ENCODE results near the gene RFX3.

RFX3 gene

DNA sequence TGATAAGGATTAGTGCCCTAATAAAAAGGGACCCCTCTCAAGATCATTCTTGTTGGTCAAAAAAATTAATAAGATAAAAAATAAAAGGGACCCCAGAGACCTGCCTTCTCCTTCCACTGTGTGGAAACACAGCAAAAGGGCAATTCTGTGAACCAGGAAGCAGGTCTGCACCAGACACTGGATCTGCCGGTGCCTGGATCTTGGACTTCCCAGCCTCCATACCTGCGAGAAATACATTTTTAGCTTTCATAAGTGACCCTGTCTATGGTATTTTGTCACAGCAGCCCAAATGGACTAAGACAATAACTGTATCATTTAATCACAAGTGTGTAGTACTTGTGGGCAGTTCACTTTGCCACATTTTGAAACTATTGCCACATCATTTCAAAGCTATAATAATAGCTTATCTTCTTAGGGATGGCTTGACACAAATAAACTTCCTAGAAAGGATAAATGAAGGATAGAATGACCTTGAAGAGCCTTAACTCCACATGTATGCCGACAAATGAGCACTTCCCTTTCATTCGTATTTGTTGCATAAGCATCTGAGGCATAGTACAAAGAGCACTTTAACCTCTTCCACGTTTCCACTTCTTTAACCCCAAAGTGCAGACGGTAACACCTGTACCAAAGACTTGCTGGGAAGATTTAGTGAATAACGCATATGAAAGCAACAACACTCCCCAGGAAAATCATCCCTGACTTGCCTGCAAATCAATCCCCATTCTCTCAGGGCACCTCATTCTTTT is 336.5 kb downstream of the RFX3 start:
- H3K27ac ChIP-seq (ENCODE audit: extremely low read depth, low read depth, low read length) = no peak overlapping the region
- H3K4me1 ChIP-seq (ENCODE audit: control insufficient read depth, insufficient read depth, low read length) = no peaks in the 10 kb centered on the region
- H3K36me3 ChIP-seq (ENCODE audit: control insufficient read depth in 2 of 2, insufficient read depth in 1 of 2, low read length in 2 of 2) = no peaks in the 10 kb centered on the region
- no peak for TF ChIP-seq ZNF335 (tag by site-specific recombination; conservative IDR thresholded peaks at IDR 0.05)
- TF ChIP-seq, protein P1, sequence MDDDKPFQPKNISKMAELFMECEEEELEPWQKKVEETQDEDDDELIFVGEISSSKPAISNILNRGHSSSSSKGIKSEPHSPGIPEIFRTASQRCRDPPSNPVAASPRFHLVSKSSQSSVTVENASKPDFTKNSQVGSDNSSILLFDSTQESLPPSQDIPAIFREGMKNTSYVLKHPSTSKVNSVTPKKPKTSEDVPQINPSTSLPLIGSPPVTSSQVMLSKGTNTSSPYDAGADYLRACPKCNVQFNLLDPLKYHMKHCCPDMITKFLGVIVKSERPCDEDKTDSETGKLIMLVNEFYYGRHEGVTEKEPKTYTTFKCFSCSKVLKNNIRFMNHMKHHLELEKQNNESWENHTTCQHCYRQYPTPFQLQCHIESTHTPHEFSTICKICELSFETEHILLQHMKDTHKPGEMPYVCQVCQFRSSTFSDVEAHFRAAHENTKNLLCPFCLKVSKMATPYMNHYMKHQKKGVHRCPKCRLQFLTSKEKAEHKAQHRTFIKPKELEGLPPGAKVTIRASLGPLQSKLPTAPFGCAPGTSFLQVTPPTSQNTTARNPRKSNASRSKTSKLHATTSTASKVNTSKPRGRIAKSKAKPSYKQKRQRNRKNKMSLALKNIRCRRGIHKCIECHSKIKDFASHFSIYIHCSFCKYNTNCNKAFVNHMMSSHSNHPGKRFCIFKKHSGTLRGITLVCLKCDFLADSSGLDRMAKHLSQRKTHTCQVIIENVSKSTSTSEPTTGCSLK (tag by site-specific recombination; IDR thresholded peaks at IDR 0.05) = no peak
- TF ChIP-seq ZNF529 (tag by site-specific recombination; IDR thresholded peaks at IDR 0.05; ENCODE audit: insufficient replicate concordance) = no peak
- no peak for TF ChIP-seq KLF7 (tag by site-specific recombination; IDR thresholded peaks at IDR 0.05; ENCODE audit: borderline replicate concordance)
- no peak for TF ChIP-seq YY2 (tag by site-specific recombination; IDR thresholded peaks at IDR 0.05)
- no peak for TF ChIP-seq IKZF3 (tag by site-specific recombination; IDR thresholded peaks at IDR 0.05)
- TF ChIP-seq ZNF175 (tag by site-specific recombination; IDR thresholded peaks at IDR 0.05) = no peak
- no peak for TF ChIP-seq ZNF600 (tag by site-specific recombination; IDR thresholded peaks at IDR 0.05)
- TF ChIP-seq PRDM4 (tag by site-specific recombination; IDR thresholded peaks at IDR 0.05) = no peak
- no peak for TF ChIP-seq ZNF501 (tag by site-specific recombination; IDR thresholded peaks at IDR 0.05)
- TF ChIP-seq, protein P2, sequence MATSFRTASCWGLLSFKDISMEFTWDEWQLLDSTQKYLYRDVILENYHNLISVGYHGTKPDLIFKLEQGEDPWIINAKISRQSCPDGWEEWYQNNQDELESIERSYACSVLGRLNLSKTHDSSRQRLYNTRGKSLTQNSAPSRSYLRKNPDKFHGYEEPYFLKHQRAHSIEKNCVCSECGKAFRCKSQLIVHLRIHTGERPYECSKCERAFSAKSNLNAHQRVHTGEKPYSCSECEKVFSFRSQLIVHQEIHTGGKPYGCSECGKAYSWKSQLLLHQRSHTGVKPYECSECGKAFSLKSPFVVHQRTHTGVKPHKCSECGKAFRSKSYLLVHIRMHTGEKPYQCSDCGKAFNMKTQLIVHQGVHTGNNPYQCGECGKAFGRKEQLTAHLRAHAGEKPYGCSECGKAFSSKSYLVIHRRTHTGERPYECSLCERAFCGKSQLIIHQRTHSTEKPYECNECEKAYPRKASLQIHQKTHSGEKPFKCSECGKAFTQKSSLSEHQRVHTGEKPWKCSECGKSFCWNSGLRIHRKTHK (tag by site-specific recombination; IDR thresholded peaks at IDR 0.05) = no peak
- no peak for TF ChIP-seq SALL2 (tag by site-specific recombination; IDR thresholded peaks at IDR 0.05; ENCODE audit: borderline replicate concordance)
- TF ChIP-seq ZNF354C (tag by site-specific recombination; IDR thresholded peaks at IDR 0.05; ENCODE audit: borderline replicate concordance, low read depth) = no peak
- TF ChIP-seq OSR2 (tag by site-specific recombination; IDR thresholded peaks at IDR 0.05) = no peak
- no peak for TF ChIP-seq SCRT1 (tag by site-specific recombination; IDR thresholded peaks at IDR 0.05; ENCODE audit: borderline replicate concordance)
- no peak for TF ChIP-seq ZNF2 (tag by site-specific recombination; IDR thresholded peaks at IDR 0.05)
- TF ChIP-seq ZNF518A (tag by site-specific recombination; conservative IDR thresholded peaks at IDR 0.05; ENCODE audit: low read depth) = no peak
- no peak for TF ChIP-seq ZFP37 (tag by site-specific recombination; IDR thresholded peaks at IDR 0.05)
- no peak for TF ChIP-seq ZNF521 (tag by site-specific recombination; IDR thresholded peaks at IDR 0.05)
- POLR2A ChIA-PET = no interaction called here
- H3K4me3 ChIP-seq (ENCODE audit: low read depth, low read length) = no peak overlapping the region
- no peaks in the 10 kb centered on the region for H3K9me3 ChIP-seq (ENCODE audit: control insufficient read depth, insufficient read depth, low read depth, low read length)
- CTCF ChIA-PET = interaction anchor here (1.3 to 3.7 kb wide), 3 partner anchors 8 to 331 kb away, joined by 6 to 27 read pairs (median 21); no protein-coding TSS in a partner anchor
